GM04503 (cell line): ENCODE data around the gene CYLC2.

Source experiments
- DNase-seq: peaks from one replicate; pipeline ENCODE4 v3.0.0-alpha.2; 2012; ENCODE audit warnings: low read depth

The CYLC2 gene

GRCh38 chr9:102995033-102995432 is at the start of gene CYLC2:
TSS of gene CYLC2 (plus strand) at chr9:102995333. CDS start at chr9:102995381, 48 bp downstream.
- DNase-seq, result no peak

GRCh38 chr9:102950346-102950745 is 44.8 kb upstream of the CYLC2 start:
- no peak for DNase-seq

- no peak for DNase-seq
Observed at GRCh38 chr9:102966999-102967398, 28.1 kb upstream of the CYLC2 start.

- no peak for DNase-seq
Observed at GRCh38 chr9:102967979-102968378, 27.2 kb upstream of the CYLC2 start.

- no peak for DNase-seq
Observed at GRCh38 chr9:102972780-102973179, 22.4 kb upstream of the CYLC2 start.

GRCh38 chr9:102974530-102974929 is 20.6 kb upstream of the CYLC2 start:
- no peak for DNase-seq

- no peak for DNase-seq
Observed at GRCh38 chr9:102975251-102975650, 19.9 kb upstream of the CYLC2 start.

GRCh38 chr9:102985162-102985895 is 9.8 kb upstream of the CYLC2 start:
- DNase-seq, result no peak

GRCh38 chr9:102986425-102986824 is 8.7 kb upstream of the CYLC2 start:
- DNase-seq, result no peak

- no peak for DNase-seq
Observed at GRCh38 chr9:103003689-103004088, 8.6 kb downstream of the CYLC2 start.

GRCh38 chr9:103014242-103014641 is 19.1 kb downstream of the CYLC2 start:
- DNase-seq, result no peak

GRCh38 chr9:103025796-103026195 is 30.7 kb downstream of the CYLC2 start:
- DNase-seq, result no peak

GRCh38 chr9:103037508-103038477 is 42.7 kb downstream of the CYLC2 start:
- DNase-seq, result no peak

GRCh38 chr9:103041961-103042360 is 46.8 kb downstream of the CYLC2 start:
- no peak for DNase-seq
